AG08395 (cell line): ENCODE measurements around the gene RAET1L.
"Not testable (repeated sequence)": the region's sequence is repeated elsewhere in the genome, so short reads cannot be mapped to it uniquely, and the experiment has no call there.

Experiments
- DNase-seq: peaks from one replicate; pipeline ENCODE4 v3.0.0; 2012; ENCODE audit warnings: mixed read lengths, low spot score

RAET1L gene

GRCh38 chr6:150016324-150017185 lies 8.8 kb downstream of the RAET1L start:
- DNase-seq: peak; percentile 73

GRCh38 chr6:150015281-150016001 lies 9.9 kb downstream of the RAET1L start:
- not testable (repeated sequence) for DNase-seq

GRCh38 chr6:150014623-150015280 lies 10.6 kb downstream of the RAET1L start:
- not testable (repeated sequence) for DNase-seq

- DNase-seq: not testable (repeated sequence)
Observed at GRCh38 chr6:150013785-150014622, 11.3 kb downstream of the RAET1L start.

- not testable (repeated sequence) for DNase-seq
Observed at GRCh38 chr6:150012846-150013784, 12.2 kb downstream of the RAET1L start.

- DNase-seq: no peak
Observed at GRCh38 chr6:150008588-150008987, 16.7 kb downstream of the RAET1L start.

GRCh38 chr6:150006961-150007464 lies 18.3 kb downstream of the RAET1L start:
- DNase-seq: no peak

GRCh38 chr6:150005761-150006651 lies 19.3 kb downstream of the RAET1L start:
- DNase-seq: no peak

GRCh38 chr6:150004783-150005717 lies 20.3 kb downstream of the RAET1L start:
- peak; percentile 99 for DNase-seq

GRCh38 chr6:150004101-150004782 lies 21.1 kb downstream of the RAET1L start:
- no peak for DNase-seq

GRCh38 chr6:150003599-150003998 lies 21.7 kb downstream of the RAET1L start:
- DNase-seq: not testable (repeated sequence)

- DNase-seq: no peak
Observed at GRCh38 chr6:150002710-150003109, 22.6 kb downstream of the RAET1L start.

- no peak for DNase-seq
Observed at GRCh38 chr6:150001295-150002008, 23.9 kb downstream of the RAET1L start.

- no peak for DNase-seq
Observed at GRCh38 chr6:149999636-150000035, 25.7 kb downstream of the RAET1L start.

GRCh38 chr6:149995971-149996370 lies 29.4 kb downstream of the RAET1L start:
- DNase-seq: no peak

GRCh38 chr6:149995235-149995750 lies 30.0 kb downstream of the RAET1L start:
- no peak for DNase-seq

- DNase-seq: no peak
Observed at GRCh38 chr6:149991838-149992237, 33.5 kb downstream of the RAET1L start.
